Endothelial cell of umbilical vein (primary cell): Measurements from ENCODE around the gene SULT2B1. TPM values are rescaled to one million over a fixed set of nuclear protein-coding genes. Genes with fewer than 3 reads are reported as not detected.

Experiments used
- BruUV-seq: library from RNA; stranded (reverse); fragments of 400-500 nt; replicated peaks from 2 replicates; lab custom pipeline; 2021; lab: Mats Ljungman, UMichigan
- CTCF ChIA-PET: fragments of 300-600, 350-600 bp; sonication (Branson Sonifier 250); formaldehyde crosslinking; loops from one replicate; lab custom pipeline; 2021; ENCODE audit warnings: antibody characterized with exemption, inconsistent platforms; lab: Charles Lee
- POLR2A ChIA-PET: fragments of 300-600, 350-600 bp; sonication (Branson Sonifier 250); formaldehyde crosslinking; loops from one replicate; lab custom pipeline; 2021; ENCODE audit warnings: antibody characterized with exemption, inconsistent platforms; lab: Charles Lee
- DNase-seq: peaks from one replicate; pipeline ENCODE4 v3.0.0-alpha.2; 2011; ENCODE audit warnings: low read depth, low spot score
- FAIRE-seq: peaks from 2 replicates; lab custom pipeline; 2011; peaks lifted over from hg19 to GRCh38; lab: Jason Lieb, UNC
- H2AFZ ChIP-seq: 2 replicates; pipeline ENCODE4 v1.6.0; 2012; ENCODE audit warnings: low read depth, low read length, control low read depth, inconsistent platforms
- H3K27ac ChIP-seq: 2 replicates; pipeline ENCODE4 v1.5.1; 2011; ENCODE audit warnings: low read depth, mild to moderate bottlenecking, control low read depth, low read length, moderate library complexity; ENCODE audit not compliant: insufficient read depth
- H3K27me3 ChIP-seq, 2 experiments: 2 replicates each; pipeline versions ENCODE4 v1.6.0 to v1.6.1; 2011; ENCODE audit warnings: low read length in 2 of 2, mixed read lengths in 1 of 2; ENCODE audit not compliant: control insufficient read depth in 2 of 2, insufficient read depth in 2 of 2
- H3K36me3 ChIP-seq, 2 experiments: 2 replicates in 1 of 2; 3 replicates in 1 of 2; pipeline ENCODE4 v1.5.1; 2011; ENCODE audit warnings: low read length in 2 of 2, mild to moderate bottlenecking in 1 of 2, moderate library complexity in 1 of 2; ENCODE audit not compliant: control insufficient read depth in 2 of 2, insufficient read depth in 2 of 2; ENCODE audit errors: extremely low read depth in 1 of 2
- H3K4me1 ChIP-seq: 3 replicates; pipeline ENCODE4 v1.5.1; 2011; ENCODE audit warnings: mild to moderate bottlenecking, low read length; ENCODE audit not compliant: control insufficient read depth, insufficient read depth; ENCODE audit errors: extremely low read depth
- H3K4me2 ChIP-seq: 2 replicates; pipeline ENCODE4 v1.6.1; 2011; ENCODE audit warnings: low read length, control low read depth, mixed read lengths; ENCODE audit not compliant: insufficient read depth
- H3K4me3 ChIP-seq, 3 experiments: fragments of 200-600 bp in 1 of 3; sonication (generic), shearing (Covaris generic) in 1 of 3; replicated peaks in 1 of 3; 2 replicates each; pipeline ENCODE4 v1.5.1; 2011 to 2016; ENCODE audit warnings: control low read depth in 3 of 3, low read length in 3 of 3, mild to moderate bottlenecking in 2 of 3, inconsistent platforms in 1 of 3, low read depth in 1 of 3, moderate library complexity in 1 of 3; ENCODE audit not compliant: insufficient read depth in 1 of 3
- H3K79me2 ChIP-seq: 2 replicates; pipeline ENCODE4 v1.6.0; 2012; ENCODE audit warnings: low read length, inconsistent platforms; ENCODE audit not compliant: control insufficient read depth, insufficient read depth
- H3K9ac ChIP-seq: replicated peaks from 2 replicates; pipeline ENCODE3; 2011; ENCODE audit warnings: low read length, control low read depth; ENCODE audit not compliant: insufficient read depth; ENCODE audit errors: extremely low read depth
- H3K9me1 ChIP-seq: replicated peaks from 3 replicates; pipeline ENCODE4 v1.6.0; 2011; ENCODE audit warnings: mild to moderate bottlenecking, low read length; ENCODE audit not compliant: control insufficient read depth, insufficient read depth; ENCODE audit errors: extremely low read depth
- H3K9me3 ChIP-seq: replicated peaks from 2 replicates; pipeline ENCODE4 v1.5.1; 2012; ENCODE audit warnings: low read length, inconsistent platforms; ENCODE audit not compliant: control insufficient read depth, insufficient read depth
- H4K20me1 ChIP-seq: replicated peaks from 2 replicates; pipeline ENCODE3; 2011; ENCODE audit warnings: mild to moderate bottlenecking, low read length; ENCODE audit not compliant: control insufficient read depth, insufficient read depth; ENCODE audit errors: extremely low read depth
- EZH2 ChIP-seq: IDR thresholded peaks from 2 replicates; pipeline ENCODE4 v1.6.1; 2012; ENCODE audit warnings: borderline replicate concordance, low read depth, mild to moderate bottlenecking, moderate library complexity, low read length, inconsistent platforms; ENCODE audit not compliant: severe bottlenecking
- FOS ChIP-seq: IDR thresholded peaks from 2 replicates; pipeline ENCODE4 v1.6.1; 2011; ENCODE audit warnings: mild to moderate bottlenecking, low read length, moderate library complexity, borderline replicate concordance; ENCODE audit not compliant: insufficient read depth
- GATA2 ChIP-seq: IDR thresholded peaks from 2 replicates; pipeline ENCODE4 v1.7.0; 2011; ENCODE audit warnings: low read depth, mild to moderate bottlenecking, moderate library complexity, mixed read lengths, low read length; ENCODE audit not compliant: insufficient read length, insufficient read depth
- JUN ChIP-seq: IDR thresholded peaks from 2 replicates; pipeline ENCODE4 v1.6.1; 2011; ENCODE audit warnings: borderline replicate concordance, low read depth; ENCODE audit not compliant: insufficient read length, insufficient read depth
- MYC ChIP-seq: IDR thresholded peaks from one replicate; pipeline ENCODE4 v1.6.1; 2011; ENCODE audit warnings: mild to moderate bottlenecking, low read depth, low read length
- POLR2A ChIP-seq: IDR thresholded peaks from 2 replicates; pipeline ENCODE4 v1.6.1; 2012; ENCODE audit warnings: low read depth, mild to moderate bottlenecking, control low read depth, low read length
- POLR2AphosphoS5 ChIP-seq: IDR thresholded peaks from 2 replicates; pipeline ENCODE4 v1.6.1; 2012; ENCODE audit warnings: low read depth, mild to moderate bottlenecking, control low read depth, low read length, moderate library complexity; ENCODE audit not compliant: insufficient read depth
- dilution Hi-C: fragments of 300-500 bp; cut with MboI; formaldehyde crosslinking; loops from one replicate; pipeline ENCODE4 v1.15.0; 2019; ENCODE audit warnings: low sequenced_read_pairs; ENCODE audit not compliant: extremely low pct_ligation_motif_present
- intact Hi-C: fragments of 100-400 bp; cut with micrococcal nuclease; formaldehyde crosslinking; loops from one replicate; pipeline ENCODE4 v1.10.0; 2022
- polyA plus RNA-seq, 4 experiments: library from polyadenylated mRNA; depleted of rRNA in 3 of 4; stranded (reverse) in 3 of 4; unstranded in 1 of 4; fragments of >200 nt; gene quantifications; 2 replicates each; pipeline versions ENCODE4 v1.2.1 to v1.2.3, GENCODE V29; 2011 to 2012; ENCODE audit warnings: missing spikeins in 1 of 4
- total RNA-seq: library from RNA; stranded (reverse); gene quantifications from 2 replicates; pipeline ENCODE4 v1.2.3, GENCODE V29; 2021

SULT2B1 gene
- total and polyA plus RNA-seq, 2 donors (not counting 3 experiments of a cell fraction or from before 2014, with no cell fraction given): not detected

DNA sequence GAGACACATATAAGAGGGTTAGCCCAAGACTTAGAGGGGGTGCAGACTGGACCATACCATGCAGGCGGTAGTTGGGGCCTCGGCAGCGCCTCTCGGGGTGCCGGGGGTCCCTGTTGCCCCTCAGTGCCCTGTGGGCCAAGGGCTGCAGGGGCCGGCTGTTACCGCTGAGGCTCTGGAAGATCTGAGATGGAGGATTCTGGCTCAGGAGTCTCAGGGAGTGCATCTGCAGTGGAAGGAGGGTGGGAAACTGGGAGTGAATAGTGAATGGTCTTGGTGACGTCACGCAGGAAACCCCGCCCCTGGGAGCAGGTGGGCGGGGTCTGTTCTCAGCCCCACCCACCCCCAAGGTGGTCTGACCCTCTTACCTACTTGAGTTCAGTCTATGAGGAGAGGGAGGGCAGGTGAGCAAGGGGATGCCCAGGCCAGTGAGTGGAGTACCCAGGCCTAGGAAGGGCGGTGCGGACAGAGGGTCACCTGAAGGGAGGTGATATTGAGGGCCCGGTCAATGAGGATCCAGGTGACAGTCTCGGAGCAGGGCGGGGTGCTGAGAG, 86.9 kb downstream of the SULT2B1 start:
- Histone ChIP-seq H3K9me3 (no peaks in the 10 kb centered on the region), H3K4me2 (no peak overlapping the region), H3K4me1 (peaks cover 24% of the 10 kb centered on the region), H3K27me3 (peaks cover 5 to 13% of the 10 kb centered on the region in 2 experiments), H2AFZ (no peak overlapping the region), H3K79me2 (no peaks in the 10 kb centered on the region), H4K20me1 (no peaks in the 10 kb centered on the region), H3K9me1 (no peaks in the 10 kb centered on the region), H3K4me3 (no peak overlapping the region), H3K9ac (no peak overlapping the region), H3K36me3 (no peaks in the 10 kb centered on the region), H3K27ac (no peak overlapping the region)
- intact Hi-C loops: loop anchor here (1.0 to 10.0 kb wide), 3 partner anchors 7 to 356 kb away; partner anchors contain the start of genes CA11, GYS1 and RUVBL2
- dilution Hi-C loops: no loop called here
- TF ChIP-seq FOS (no peak), MYC (no peak), POLR2A (no peak), EZH2 (no peak), GATA2 (no peak), POLR2AphosphoS5 (no peak), JUN (no peak)
- POLR2A ChIA-PET: interaction anchor here (0.6 kb wide), 1 partner anchor 18 kb away, joined by 9 read pairs; no protein-coding TSS in a partner anchor
- no TSS peak for BruUV-seq
- FAIRE-seq (no peak), DNase-seq (no peak)
- CTCF ChIA-PET: no interaction called here
